Mesothelial cell of epicardium (in vitro differentiated cells): ENCODE data around the gene TMEM151B. TPM values are rescaled to one million over a fixed set of nuclear protein-coding genes. Genes with fewer than 3 reads are reported as not detected.

Experiments used
- DNase-seq, 2 experiments: peaks; one replicate each; pipeline ENCODE4 v3.0.0; 2021; ENCODE audit warnings: low spot score in 2 of 2; ENCODE audit not compliant: unreplicated experiment in 2 of 2
- H3K27ac Mint-ChIP-seq: 2 replicates; pipeline ENCODE4 v1.8.0; 2021; ENCODE audit warnings: mixed read lengths
- H3K27me3 Mint-ChIP-seq: 2 replicates; pipeline ENCODE4 v1.8.0; 2021; ENCODE audit warnings: low read depth, mixed read lengths
- H3K36me3 Mint-ChIP-seq: 2 replicates; pipeline ENCODE4 v1.8.0; 2021; ENCODE audit warnings: mixed read lengths
- H3K4me1 Mint-ChIP-seq: 2 replicates; pipeline ENCODE4 v1.8.0; 2021; ENCODE audit warnings: mixed read lengths
- H3K4me3 Mint-ChIP-seq: 2 replicates; pipeline ENCODE4 v1.8.0; 2021; ENCODE audit warnings: mild to moderate bottlenecking, moderate library complexity, mixed read lengths
- H3K9me3 Mint-ChIP-seq: 2 replicates; pipeline ENCODE4 v1.8.0; 2021; ENCODE audit warnings: mixed read lengths
- total RNA-seq: library from RNA; stranded (reverse); gene quantifications from 3 replicates; pipeline ENCODE4 v1.2.1, GENCODE V29; 2021
- TF ChIP-seq, protein P1 (sequence below): fragments of 200-600 bp; sonication (generic); IDR thresholded peaks from one replicate; pipeline ENCODE4 v1.5.0; 2021; ENCODE audit warnings: antibody characterized with exemption; ENCODE audit not compliant: unreplicated experiment

The TMEM151B gene
- total RNA-seq, 1 donor from 2014 or later: 0.56 TPM

DNA sequence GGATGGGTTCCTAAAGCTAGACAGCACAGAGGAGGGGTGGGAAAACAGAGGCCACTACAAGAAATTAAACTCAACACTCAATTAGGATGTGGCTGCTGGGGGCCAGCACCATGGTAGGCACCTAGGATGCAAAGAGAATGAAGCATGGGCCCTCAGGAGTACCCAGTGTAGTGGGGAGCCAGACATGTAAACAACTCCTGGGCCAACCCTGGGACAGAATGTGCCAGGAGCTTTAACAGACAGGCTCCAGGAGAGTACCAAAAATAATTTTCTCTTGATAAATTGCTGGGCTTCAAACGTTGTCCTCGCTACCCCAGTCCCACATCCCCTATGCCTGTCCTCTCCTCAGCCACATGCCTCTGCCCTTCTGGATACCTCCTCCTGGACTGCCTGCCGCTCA lies 1.7 kb downstream of the TMEM151B start:
- Mint-ChIP-seq H3K36me3 (no peaks in the 10 kb centered on the region), H3K4me1 (peaks cover 3% of the 10 kb centered on the region), H3K4me3 (peak overlapping the region; percentile 66), H3K27ac (no peak overlapping the region), H3K27me3 (peaks cover 67% of the 10 kb centered on the region), H3K9me3 (no peaks in the 10 kb centered on the region)
- no peak for DNase-seq
- TF ChIP-seq, protein P1, sequence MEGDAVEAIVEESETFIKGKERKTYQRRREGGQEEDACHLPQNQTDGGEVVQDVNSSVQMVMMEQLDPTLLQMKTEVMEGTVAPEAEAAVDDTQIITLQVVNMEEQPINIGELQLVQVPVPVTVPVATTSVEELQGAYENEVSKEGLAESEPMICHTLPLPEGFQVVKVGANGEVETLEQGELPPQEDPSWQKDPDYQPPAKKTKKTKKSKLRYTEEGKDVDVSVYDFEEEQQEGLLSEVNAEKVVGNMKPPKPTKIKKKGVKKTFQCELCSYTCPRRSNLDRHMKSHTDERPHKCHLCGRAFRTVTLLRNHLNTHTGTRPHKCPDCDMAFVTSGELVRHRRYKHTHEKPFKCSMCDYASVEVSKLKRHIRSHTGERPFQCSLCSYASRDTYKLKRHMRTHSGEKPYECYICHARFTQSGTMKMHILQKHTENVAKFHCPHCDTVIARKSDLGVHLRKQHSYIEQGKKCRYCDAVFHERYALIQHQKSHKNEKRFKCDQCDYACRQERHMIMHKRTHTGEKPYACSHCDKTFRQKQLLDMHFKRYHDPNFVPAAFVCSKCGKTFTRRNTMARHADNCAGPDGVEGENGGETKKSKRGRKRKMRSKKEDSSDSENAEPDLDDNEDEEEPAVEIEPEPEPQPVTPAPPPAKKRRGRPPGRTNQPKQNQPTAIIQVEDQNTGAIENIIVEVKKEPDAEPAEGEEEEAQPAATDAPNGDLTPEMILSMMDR: no peak

- no peak overlapping the region for H3K27ac Mint-ChIP-seq
- H3K9me3 Mint-ChIP-seq: no peaks in the 10 kb centered on the region
- H3K27me3 Mint-ChIP-seq: peaks cover 69% of the 10 kb centered on the region
- TF ChIP-seq, protein P1: no peak
- H3K4me3 Mint-ChIP-seq: peak overlapping the region; percentile 2
- no peaks in the 10 kb centered on the region for H3K36me3 Mint-ChIP-seq
- no peak for DNase-seq
- H3K4me1 Mint-ChIP-seq: peaks cover 3% of the 10 kb centered on the region
Observed at GRCh38 chr6:44272529-44272928, 2.3 kb downstream of the TMEM151B start.

DNA sequence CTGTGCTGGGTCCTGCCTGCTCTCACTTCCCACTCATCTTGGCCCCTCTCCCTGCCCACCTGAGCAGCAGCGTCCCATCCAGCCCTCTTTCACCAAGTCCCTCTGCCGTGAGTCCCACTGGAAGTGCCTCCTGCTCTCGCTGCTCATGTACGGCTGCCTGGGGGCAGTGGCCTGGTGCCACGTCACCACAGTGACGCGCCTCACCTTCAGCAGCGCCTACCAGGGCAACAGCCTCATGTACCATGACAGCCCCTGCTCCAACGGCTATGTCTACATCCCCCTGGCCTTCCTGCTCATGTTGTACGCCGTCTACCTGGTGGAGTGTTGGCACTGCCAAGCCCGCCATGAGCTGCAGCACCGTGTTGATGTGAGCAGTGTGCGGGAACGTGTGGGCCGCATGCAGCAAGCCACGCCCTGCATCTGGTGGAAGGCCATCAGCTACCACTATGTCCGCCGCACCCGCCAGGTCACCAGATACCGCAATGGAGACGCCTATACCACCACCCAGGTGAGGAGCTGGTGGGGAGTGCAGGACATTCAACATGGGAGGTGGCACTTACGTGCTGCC lies 2.8 kb downstream of the TMEM151B start:
- peaks cover 69% of the 10 kb centered on the region for H3K27me3 Mint-ChIP-seq
- DNase-seq: no peak
- TF ChIP-seq, protein P1: no peak
- no peak overlapping the region for H3K4me3 Mint-ChIP-seq
- H3K9me3 Mint-ChIP-seq: no peaks in the 10 kb centered on the region
- no peak overlapping the region for H3K27ac Mint-ChIP-seq
- peaks cover 3% of the 10 kb centered on the region for H3K4me1 Mint-ChIP-seq
- no peaks in the 10 kb centered on the region for H3K36me3 Mint-ChIP-seq

- Mint-ChIP-seq H3K27ac (no peak overlapping the region), H3K27me3 (peaks cover 69% of the 10 kb centered on the region)
Observed at GRCh38 chr6:44273617-44274016, 3.4 kb downstream of the TMEM151B start.

GRCh38 chr6:44275271-44275748 lies 5.1 kb downstream of the TMEM151B start:
- no peak overlapping the region for H3K27ac Mint-ChIP-seq
- H3K9me3 Mint-ChIP-seq: no peaks in the 10 kb centered on the region
- H3K27me3 Mint-ChIP-seq: peaks cover 69% of the 10 kb centered on the region
- H3K4me3 Mint-ChIP-seq: no peak overlapping the region
- no peaks in the 10 kb centered on the region for H3K4me1 Mint-ChIP-seq
- no peak for DNase-seq
- TF ChIP-seq, protein P1: no peak
- H3K36me3 Mint-ChIP-seq: no peaks in the 10 kb centered on the region

More at GRCh38 chr6:44273617-44274016, 3.4 kb downstream of the TMEM151B start:
- Mint-ChIP-seq H3K4me1 (peaks cover 3% of the 10 kb centered on the region), H3K9me3 (no peaks in the 10 kb centered on the region), H3K36me3 (no peaks in the 10 kb centered on the region), H3K4me3 (no peak overlapping the region)
- DNase-seq: no peak
- TF ChIP-seq, protein P1: no peak
